Body of pancreas (tissue), 4 donors: ENCODE results near the gene TMEM235. TPM values are rescaled to one million over a fixed set of nuclear protein-coding genes. Genes with fewer than 3 reads are reported as not detected.

ENCODE experiments used
- ATAC-seq: fragments of 150-250 bp; one replicate; pipeline ENCODE4 v1.9.1; 2016
- DNase-seq, 4 donors: peaks; one replicate each; pipeline ENCODE4 v3.0.0-alpha.2; 2019
- H3K27ac ChIP-seq, 4 donors: fragments of 200-600 bp; sonication (generic); 1 replicate in 3 of 4; 2 replicates in 1 of 4; pipeline versions ENCODE4 v1.5.1 to v1.6.1; 2016 to 2019; ENCODE audit warnings: mild to moderate bottlenecking in 1 of 4, mixed read lengths in 1 of 4, moderate library complexity in 1 of 4
- H3K27me3 ChIP-seq, 2 donors: fragments of 200-600 bp; sonication (generic); one replicate each; pipeline ENCODE4 v1.6.0; 2016; ENCODE audit warnings: mild to moderate bottlenecking in 1 of 2
- H3K36me3 ChIP-seq, 2 donors: fragments of 200-600 bp; sonication (generic); replicated peaks in 1 of 2; 2 replicates each; pipeline ENCODE4 v1.5.1; 2016; ENCODE audit warnings: low read depth in 2 of 2; ENCODE audit not compliant: insufficient read depth in 1 of 2
- H3K4me1 ChIP-seq: fragments of 200-600 bp; sonication (generic); one replicate; pipeline ENCODE4 v1.6.0; 2016
- H3K4me3 ChIP-seq, 2 donors: fragments of 200-600 bp; sonication (generic); 1 replicate in 1 of 2; 2 replicates in 1 of 2; pipeline ENCODE4 v1.5.1; 2016 to 2019
- H3K9me3 ChIP-seq, 3 donors: fragments of 200-600 bp; sonication (generic); 1 replicate in 2 of 3; 2 replicates in 1 of 3; pipeline ENCODE4 v1.5.1; 2016
- POLR2A ChIP-seq, 3 donors: fragments of 450-650 bp; IDR thresholded peaks; one replicate each; pipeline ENCODE4 v1.6.1; 2016; ENCODE audit warnings: antibody characterized with exemption in 3 of 3, mild to moderate bottlenecking in 2 of 3
- WGBS, 2 donors: methylation state at CpG; one replicate each; pipeline ENCODE4 v1.1.5; 2017; 5-methylcytosine and 5-hydroxymethylcytosine counted together
- intact Hi-C: fragments of 100-400 bp; cut with DNase I; formaldehyde crosslinking; loops from one replicate; pipeline ENCODE4 v1.15.1; 2023
- small RNA-seq: library from RNA; depleted of rRNA; stranded (forward); fragments of <200 nt; gene quantifications from one replicate; pipeline ENCODE3, GENCODE V24; 2016
- total RNA-seq, 2 donors: library from RNA; depleted of rRNA; stranded (reverse); fragments of >200 nt; gene quantifications; one replicate each; pipeline ENCODE4 v1.1.0, GENCODE V29; 2016
- TF ChIP-seq, protein P1 (sequence below), 7 experiments: fragments of 450-650 bp in 4 of 7; fragments of 200-600 bp in 3 of 7; sonication (generic) in 3 of 7; IDR thresholded peaks; one replicate each; pipeline ENCODE4 v1.5.1; 2016 to 2019; ENCODE audit warnings: antibody characterized with exemption in 7 of 7

TMEM235 gene
- total RNA-seq, 2 donors from 2014 or later: not detected

DNA sequence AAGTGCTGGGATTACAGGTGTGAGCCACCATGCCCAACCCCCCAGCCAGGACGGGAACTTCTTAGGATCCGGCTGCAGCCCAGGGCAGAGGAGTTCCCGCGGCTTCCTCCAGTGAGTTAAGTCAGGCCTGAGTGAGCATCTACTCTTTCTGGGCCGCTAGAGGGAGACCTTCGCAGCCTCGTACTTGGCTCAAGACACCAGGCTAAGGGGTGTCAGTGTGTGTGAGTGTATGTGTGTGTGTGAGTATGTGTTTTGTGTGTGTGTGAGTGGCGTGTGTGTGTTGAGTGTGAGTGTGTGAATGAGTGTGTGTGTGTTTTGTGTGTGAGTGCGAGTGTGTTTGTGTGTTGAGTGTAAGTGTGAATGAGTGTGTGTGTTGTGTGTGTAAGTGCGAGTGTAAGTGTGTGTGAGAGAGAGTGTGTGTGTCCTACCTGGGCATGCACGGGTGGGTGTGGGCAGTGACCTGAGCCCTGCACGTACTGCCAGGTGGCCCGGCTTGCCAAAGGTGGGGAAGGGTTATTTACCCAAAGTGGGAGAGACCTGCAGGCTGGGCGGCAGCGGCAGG, 58.5 kb downstream of the TMEM235 start:
- H3K27ac ChIP-seq: no peak overlapping the region
- TF ChIP-seq, protein P1, sequence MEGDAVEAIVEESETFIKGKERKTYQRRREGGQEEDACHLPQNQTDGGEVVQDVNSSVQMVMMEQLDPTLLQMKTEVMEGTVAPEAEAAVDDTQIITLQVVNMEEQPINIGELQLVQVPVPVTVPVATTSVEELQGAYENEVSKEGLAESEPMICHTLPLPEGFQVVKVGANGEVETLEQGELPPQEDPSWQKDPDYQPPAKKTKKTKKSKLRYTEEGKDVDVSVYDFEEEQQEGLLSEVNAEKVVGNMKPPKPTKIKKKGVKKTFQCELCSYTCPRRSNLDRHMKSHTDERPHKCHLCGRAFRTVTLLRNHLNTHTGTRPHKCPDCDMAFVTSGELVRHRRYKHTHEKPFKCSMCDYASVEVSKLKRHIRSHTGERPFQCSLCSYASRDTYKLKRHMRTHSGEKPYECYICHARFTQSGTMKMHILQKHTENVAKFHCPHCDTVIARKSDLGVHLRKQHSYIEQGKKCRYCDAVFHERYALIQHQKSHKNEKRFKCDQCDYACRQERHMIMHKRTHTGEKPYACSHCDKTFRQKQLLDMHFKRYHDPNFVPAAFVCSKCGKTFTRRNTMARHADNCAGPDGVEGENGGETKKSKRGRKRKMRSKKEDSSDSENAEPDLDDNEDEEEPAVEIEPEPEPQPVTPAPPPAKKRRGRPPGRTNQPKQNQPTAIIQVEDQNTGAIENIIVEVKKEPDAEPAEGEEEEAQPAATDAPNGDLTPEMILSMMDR (IDR thresholded peaks at IDR 0.05): peak; percentile 54 to 97 (median 77)
- no peak for TF ChIP-seq POLR2A (IDR thresholded peaks at IDR 0.05)
- no peak overlapping the region for H3K4me3 ChIP-seq
- ATAC-seq: peak; percentile 96
- H3K4me1 ChIP-seq: peaks cover 5% of the 10 kb centered on the region
- no peaks in the 10 kb centered on the region for H3K9me3 ChIP-seq
- H3K27me3 ChIP-seq: no peaks in the 10 kb centered on the region
- no peaks in the 10 kb centered on the region for H3K36me3 ChIP-seq
- WGBS, 2 donors: 13 to 14% methylated on average over 12 to 15 of the region's 15 CpGs
- intact Hi-C loops: loop anchor here (5.0 kb wide), 1 partner anchor 132 kb away; no protein-coding TSS in a partner anchor
- DNase-seq: peak; percentile 78 to 86 (median 82)

Small RNA genes lying within 50 kb of the gene (small RNA-seq; reads per million reads assigned to genes)
- not detected for gene AC087645.1

Other genes starting within 250 kb of the TMEM235 start
- gene TMC6, start 102.9 kb upstream of the TMEM235 start, total RNA-seq: 10 to 100 TPM; 21.0 to 32.3 TPM
- gene TMC8, start 100.9 kb upstream of the TMEM235 start, total RNA-seq: 1 to 10 TPM; 1.6 to 3.3 TPM
- not detected for gene C17orf99, start 85.2 kb upstream of the TMEM235 start, total RNA-seq
- 10 to 100 TPM; 68.6 to 86.4 TPM for gene SYNGR2, start 63.0 kb upstream of the TMEM235 start, total RNA-seq
- gene TK1, start 44.6 kb upstream of the TMEM235 start, total RNA-seq: 1 to 10 TPM in 1 of 2 donors, under 1 TPM in 1; 0.66 to 4.9 TPM
- 10 to 100 TPM; 78.9 to 94.6 TPM for gene AFMID, start 44.3 kb upstream of the TMEM235 start, total RNA-seq
- gene BIRC5, start 17.4 kb upstream of the TMEM235 start, total RNA-seq: not detected
- 10 to 100 TPM; 21.0 to 63.9 TPM for gene SOCS3, start 128.4 kb downstream of the TMEM235 start, total RNA-seq
- 10 to 100 TPM; 17.1 to 30.4 TPM for gene PGS1, start 147.0 kb downstream of the TMEM235 start, total RNA-seq